LNCaP clone FGC (cell line): ENCODE measurements around the gene COL17A1.

ENCODE experiments used
- DNase-seq: peaks from one replicate; pipeline ENCODE4 v3.0.0-alpha.2; 2011; ENCODE audit warnings: low read depth
- H3K4me3 ChIP-seq: 2 replicates; pipeline ENCODE4 v1.5.1; 2011; ENCODE audit warnings: mild to moderate bottlenecking, low read depth, low read length, control low read depth
- CTCF ChIP-seq: IDR thresholded peaks from 2 replicates; pipeline ENCODE4 v1.5.1; 2012; ENCODE audit warnings: mild to moderate bottlenecking; ENCODE audit not compliant: control insufficient read depth, insufficient read depth; ENCODE audit errors: extremely low read depth

The COL17A1 gene

GRCh38 chr10:104085801-104086400 is at the start of gene COL17A1:
Gene COL17A1, minus strand, starts transcription at chr10:104085880. Its CDS starts 5,207 bp downstream, at chr10:104080673.
- no peak for TF ChIP-seq CTCF
- DNase-seq = no peak
- no peak within 1 kb of the TSS for H3K4me3 ChIP-seq

- no peak overlapping the region for H3K4me3 ChIP-seq
- no peak for DNase-seq
- TF ChIP-seq CTCF = no peak
These were observed 44.4 kb upstream of the COL17A1 start for GRCh38 chr10:104130041-104130440.

- DNase-seq = no peak
- TF ChIP-seq CTCF = no peak
These were observed 42.5 kb upstream of the COL17A1 start for GRCh38 chr10:104128214-104128613.

GRCh38 chr10:104127411-104127810 is 41.7 kb upstream of the COL17A1 start:
- TF ChIP-seq CTCF = peak; percentile 30; the same call in 1 of the 2 replicates
- no peak overlapping the region for H3K4me3 ChIP-seq
- DNase-seq = no peak

More at GRCh38 chr10:104128214-104128613, 42.5 kb upstream of the COL17A1 start:
- H3K4me3 ChIP-seq = no peak overlapping the region

- H3K4me3 ChIP-seq = no peak overlapping the region
- peak; percentile 37; the same call in 1 of the 2 replicates for TF ChIP-seq CTCF
These were observed 37.7 kb upstream of the COL17A1 start for GRCh38 chr10:104123397-104123796.

GRCh38 chr10:104122225-104123107 is 36.8 kb upstream of the COL17A1 start:
- TF ChIP-seq CTCF = no peak
- H3K4me3 ChIP-seq = peak overlapping the region; percentile 78
- no peak for DNase-seq

More at GRCh38 chr10:104123397-104123796, 37.7 kb upstream of the COL17A1 start:
- DNase-seq = no peak
